ENCODE results near the gene GRK4.

Gene GRK4

GRCh38 chr4:2934813-2935761 is 28.3 kb upstream of the GRK4 start (continued):
- peak; percentile 80 for TF ChIP-seq PATZ1 (tag by site-specific recombination; IDR thresholded peaks at IDR 0.05)
- TF ChIP-seq REST (tag by site-specific recombination; IDR thresholded peaks at IDR 0.05) = peak; percentile 21; the same call in 1 of the 2 replicates
- TF ChIP-seq YY2 (tag by site-specific recombination; IDR thresholded peaks at IDR 0.05) = 0 out of 2 replicates have a peak, but pooled peaks have one; percentile 17
- peak; percentile 23; the same call in 1 of the 2 replicates for TF ChIP-seq ZNF366 (tag by site-specific recombination; conservative IDR thresholded peaks at IDR 0.05)
- TF ChIP-seq HIC1 (tag by site-specific recombination; IDR thresholded peaks at IDR 0.05) = peak; percentile 59
- peak; percentile 75 for TF ChIP-seq SP2 (tag by site-specific recombination; IDR thresholded peaks at IDR 0.05)
- peak; percentile 81 for TF ChIP-seq ZBTB20 (tag by site-specific recombination; IDR thresholded peaks at IDR 0.05)
- TF ChIP-seq ZNF629 (tag by site-specific recombination; IDR thresholded peaks at IDR 0.05) = peak; percentile 58
- peak; percentile 91 for TF ChIP-seq EGR2 (tag by site-specific recombination; IDR thresholded peaks at IDR 0.05; ENCODE audit: low read depth)
- TF ChIP-seq HOXC10 (CRISPR knock-in tag; IDR thresholded peaks at IDR 0.05) = no peak
- TF ChIP-seq ZNF501 (tag by site-specific recombination; IDR thresholded peaks at IDR 0.05) = peak; percentile 72; the same call in 1 of the 2 replicates
- peak; percentile 25; the same call in 1 of the 2 replicates for TF ChIP-seq ZBTB7A (tag by site-specific recombination; IDR thresholded peaks at IDR 0.05; ENCODE audit: low read depth)
- TF ChIP-seq ZBTB10 (tag by site-specific recombination; IDR thresholded peaks at IDR 0.05) = peak; percentile 64
- peak; percentile 42; the same call in 1 of the 2 replicates for TF ChIP-seq KLF10 (tag by site-specific recombination; IDR thresholded peaks at IDR 0.05)
- TF ChIP-seq ZSCAN5A (tag by site-specific recombination; IDR thresholded peaks at IDR 0.05) = peak; percentile 17; the same call in 1 of the 2 replicates
- TF ChIP-seq ZNF580 (tag by site-specific recombination; IDR thresholded peaks at IDR 0.05) = 0 out of 2 replicates have a peak, but pooled peaks have one; percentile 2
- peak; percentile 97 for TF ChIP-seq GLIS2 (tag by site-specific recombination; IDR thresholded peaks at IDR 0.05)
- peak; percentile 3; the same call in 1 of the 2 replicates for TF ChIP-seq BCL11B (tag by site-specific recombination; IDR thresholded peaks at IDR 0.05; ENCODE audit: low read depth)
- TF ChIP-seq ZNF837 (tag by site-specific recombination; IDR thresholded peaks at IDR 0.05) = no peak
- peak; percentile 84 for TF ChIP-seq KLF9 (tag by site-specific recombination; IDR thresholded peaks at IDR 0.05; ENCODE audit: low read depth)
- peak; percentile 29; the same call in 1 of the 2 replicates for TF ChIP-seq ZBTB17 (tag by site-specific recombination; IDR thresholded peaks at IDR 0.05)
- peak; percentile 61 for TF ChIP-seq KLF17 (tag by site-specific recombination; IDR thresholded peaks at IDR 0.05)
- peak; percentile 99 for TF ChIP-seq ZNF335 (tag by site-specific recombination; conservative IDR thresholded peaks at IDR 0.05)
- TF ChIP-seq GLIS1 (tag by site-specific recombination; IDR thresholded peaks at IDR 0.05) = peak; percentile 70
- TF ChIP-seq ZNF10 (tag by site-specific recombination; IDR thresholded peaks at IDR 0.05) = peak; percentile 63; the same call in 1 of the 2 replicates

Measured in HEK293 (cell line).